B cell (primary cell): ENCODE measurements around the gene MORC1. TPM values are rescaled to one million over a fixed set of nuclear protein-coding genes. Genes with fewer than 3 reads are reported as not detected.

Experiments
- ATAC-seq: fragments of 200-7000 bp; cut with Tn5 transposase; one replicate; pipeline ENCODE4 v1.10.0; 2021; ENCODE audit warnings: low read depth, mild to moderate bottlenecking, moderate number of reproducible peaks, moderate library complexity
- CTCF ChIA-PET: fragments of 350-600 bp; sonication (Branson Sonifier 250); formaldehyde crosslinking; loops from one replicate; lab custom pipeline; 2021; ENCODE audit warnings: antibody characterized with exemption, inconsistent platforms; lab: Charles Lee
- POLR2A ChIA-PET: fragments of 350-600 bp; sonication (Branson Sonifier 250); formaldehyde crosslinking; loops from one replicate; lab custom pipeline; 2021; ENCODE audit warnings: antibody characterized with exemption; lab: Charles Lee
- DNase-seq: peaks from one replicate; pipeline ENCODE4 v3.0.0; 2013
- H2AFZ ChIP-seq: 2 replicates; pipeline ENCODE4 v1.6.1; 2012; ENCODE audit warnings: mild to moderate bottlenecking, low read depth, low read length; ENCODE audit not compliant: insufficient read depth, poor library complexity, severe bottlenecking
- H3K27ac ChIP-seq, 2 donors: 1 replicate in 1 of 2; 2 replicates in 1 of 2; pipeline ENCODE4 v1.5.1; 2012 to 2013; ENCODE audit warnings: low read length in 2 of 2, mild to moderate bottlenecking in 2 of 2, moderate library complexity in 1 of 2
- H3K27me3 ChIP-seq, 4 experiments: fragments of 200-600 bp in 1 of 4; sonication (generic) in 1 of 4; replicated peaks in 1 of 4; 1 replicate in 2 of 4; 2 replicates in 2 of 4; pipeline versions ENCODE4 v1.6.1 to v1.7.0; 2013 to 2016; ENCODE audit warnings: low read length in 3 of 4, mild to moderate bottlenecking in 2 of 4, mixed read lengths in 1 of 4, moderate library complexity in 1 of 4; ENCODE audit not compliant: insufficient read depth in 4 of 4, control insufficient read depth in 3 of 4; ENCODE audit errors: control extremely low read depth in 1 of 4
- H3K36me3 ChIP-seq, 2 experiments: replicated peaks in 1 of 2; 1 replicate in 1 of 2; 2 replicates in 1 of 2; pipeline versions ENCODE4 v1.6.1 to v1.7.1; 2013; ENCODE audit warnings: low read length in 1 of 2; ENCODE audit not compliant: insufficient read depth in 2 of 2, control insufficient read depth in 1 of 2; ENCODE audit errors: control extremely low read depth in 1 of 2, extremely low read depth in 1 of 2
- H3K4me1 ChIP-seq, 2 donors: fragments of 200-600 bp in 1 of 2; sonication (generic) in 1 of 2; 1 replicate in 1 of 2; 2 replicates in 1 of 2; pipeline versions ENCODE4 v1.5.1 to v1.6.1; 2013 to 2017; ENCODE audit warnings: low read length in 2 of 2; ENCODE audit not compliant: control insufficient read depth in 2 of 2, insufficient read depth in 2 of 2
- H3K4me2 ChIP-seq: replicated peaks from 2 replicates; pipeline ENCODE3; 2012; ENCODE audit warnings: mild to moderate bottlenecking, low read depth, low read length; ENCODE audit not compliant: poor library complexity, severe bottlenecking
- H3K4me3 ChIP-seq, 5 experiments: fragments of 200-600 bp in 1 of 5; sonication (generic) in 1 of 5; 1 replicate in 3 of 5; 2 replicates in 2 of 5; pipeline versions ENCODE4 v1.5.1 to v1.7.0; 2011 to 2016; ENCODE audit warnings: low read length in 4 of 5, mild to moderate bottlenecking in 4 of 5, low read depth in 2 of 5, control low read depth in 1 of 5, moderate library complexity in 1 of 5; ENCODE audit not compliant: insufficient read depth in 1 of 5; ENCODE audit errors: control extremely low read depth in 1 of 5, extremely low read depth in 1 of 5
- H3K79me2 ChIP-seq: fragments of 200-600 bp; sonication (generic); one replicate; pipeline ENCODE4 v1.6.0; 2016; ENCODE audit warnings: low read length; ENCODE audit not compliant: control insufficient read depth, insufficient read depth
- H3K9ac ChIP-seq: fragments of 200-600 bp; sonication (generic); 2 replicates; pipeline ENCODE4 v1.6.1; 2017; ENCODE audit warnings: mild to moderate bottlenecking, low read length, moderate library complexity
- H3K9me3 ChIP-seq, 3 donors: one replicate each; pipeline versions ENCODE4 v1.6.1 to v1.7.1; 2013; ENCODE audit warnings: low read length in 2 of 3; ENCODE audit not compliant: control insufficient read depth in 2 of 3, insufficient read depth in 1 of 3; ENCODE audit errors: control extremely low read depth in 1 of 3
- H4K20me1 ChIP-seq: 2 replicates; pipeline ENCODE4 v1.6.0; 2012; ENCODE audit warnings: mild to moderate bottlenecking, low read length; ENCODE audit not compliant: insufficient read depth, control insufficient read depth, poor library complexity, severe bottlenecking
- H3K27ac Mint-ChIP-seq: one replicate; pipeline ENCODE4 v1.8.0; 2021; ENCODE audit warnings: mixed read lengths
- H3K27me3 Mint-ChIP-seq: one replicate; pipeline ENCODE4 v1.8.0; 2021; ENCODE audit warnings: mixed read lengths
- H3K4me1 Mint-ChIP-seq: one replicate; pipeline ENCODE4 v1.8.0; 2021; ENCODE audit warnings: mixed read lengths
- H3K4me3 Mint-ChIP-seq: one replicate; pipeline ENCODE4 v1.8.0; 2021; ENCODE audit warnings: mixed read lengths
- H3K9me3 Mint-ChIP-seq: one replicate; pipeline ENCODE4 v1.8.0; 2022; ENCODE audit warnings: mixed read lengths; ENCODE audit not compliant: insufficient read depth
- EZH2 ChIP-seq: IDR thresholded peaks from 2 replicates; pipeline ENCODE4 v1.6.1; 2012; ENCODE audit warnings: borderline replicate concordance, low read depth, mild to moderate bottlenecking, moderate library complexity, low read length; ENCODE audit not compliant: insufficient read depth, poor library complexity, severe bottlenecking
- WGBS: methylation state at CpG from one replicate; pipeline ENCODE4 v1.1.5; 2013; ENCODE audit warnings: missing lambda C conversion rate; ENCODE audit not compliant: insufficient coverage; 5-methylcytosine and 5-hydroxymethylcytosine counted together
- intact Hi-C: fragments of 100-400 bp; cut with micrococcal nuclease; formaldehyde crosslinking; loops from one replicate; pipeline ENCODE4 v1.10.0; 2022
- polyA plus RNA-seq: library from polyadenylated mRNA; depleted of rRNA; stranded (reverse); fragments of >200 nt; gene quantifications from 2 replicates; pipeline ENCODE4 v1.2.3, GENCODE V29; 2012
- total RNA-seq, 2 donors: library from RNA; stranded (reverse); fragments of 120-200 nt in 1 of 2; gene quantifications; 1 replicate in 1 of 2; 2 replicates in 1 of 2; pipeline versions ENCODE4 v1.2.3 to v1.2.4, GENCODE V29; 2013 to 2022
- TF ChIP-seq, protein P1 (sequence below): fragments of 200-600 bp; IDR thresholded peaks from one replicate; pipeline ENCODE4 v1.8.0; 2022; ENCODE audit warnings: antibody characterized with exemption, mild to moderate bottlenecking

MORC1 gene
- total and polyA plus RNA-seq, 2 donors (not counting 1 experiment from before 2014, with no cell fraction given), result not detected

- no peak overlapping the region for H3K4me3 ChIP-seq
- H3K9me3 ChIP-seq, result no peaks in the 10 kb centered on the region
- no peak overlapping the region for H3K9ac ChIP-seq
- no peak overlapping the region for H3K27ac ChIP-seq
- intact Hi-C loops, result no loop called here
- ATAC-seq, result no peak
- H3K4me2 ChIP-seq, result no peak overlapping the region
- H3K4me3 Mint-ChIP-seq, result no peak overlapping the region
- no peaks in the 10 kb centered on the region for H3K4me1 Mint-ChIP-seq
- no peak overlapping the region for H3K27ac Mint-ChIP-seq
- peaks cover 8% of the 10 kb centered on the region for H3K27me3 Mint-ChIP-seq
- CTCF ChIA-PET, result no interaction called here
- no peaks in the 10 kb centered on the region for H3K9me3 Mint-ChIP-seq
- no peak overlapping the region for H2AFZ ChIP-seq
- 85% methylated on average over 4 of the region's 11 CpGs for WGBS
- H3K79me2 ChIP-seq, result no peaks in the 10 kb centered on the region
- no peaks in the 10 kb centered on the region for H3K36me3 ChIP-seq
- DNase-seq, result no peak
- H3K4me1 ChIP-seq, result no peaks in the 10 kb centered on the region
- TF ChIP-seq, protein P1, sequence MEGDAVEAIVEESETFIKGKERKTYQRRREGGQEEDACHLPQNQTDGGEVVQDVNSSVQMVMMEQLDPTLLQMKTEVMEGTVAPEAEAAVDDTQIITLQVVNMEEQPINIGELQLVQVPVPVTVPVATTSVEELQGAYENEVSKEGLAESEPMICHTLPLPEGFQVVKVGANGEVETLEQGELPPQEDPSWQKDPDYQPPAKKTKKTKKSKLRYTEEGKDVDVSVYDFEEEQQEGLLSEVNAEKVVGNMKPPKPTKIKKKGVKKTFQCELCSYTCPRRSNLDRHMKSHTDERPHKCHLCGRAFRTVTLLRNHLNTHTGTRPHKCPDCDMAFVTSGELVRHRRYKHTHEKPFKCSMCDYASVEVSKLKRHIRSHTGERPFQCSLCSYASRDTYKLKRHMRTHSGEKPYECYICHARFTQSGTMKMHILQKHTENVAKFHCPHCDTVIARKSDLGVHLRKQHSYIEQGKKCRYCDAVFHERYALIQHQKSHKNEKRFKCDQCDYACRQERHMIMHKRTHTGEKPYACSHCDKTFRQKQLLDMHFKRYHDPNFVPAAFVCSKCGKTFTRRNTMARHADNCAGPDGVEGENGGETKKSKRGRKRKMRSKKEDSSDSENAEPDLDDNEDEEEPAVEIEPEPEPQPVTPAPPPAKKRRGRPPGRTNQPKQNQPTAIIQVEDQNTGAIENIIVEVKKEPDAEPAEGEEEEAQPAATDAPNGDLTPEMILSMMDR, result no peak
- no peak for TF ChIP-seq EZH2
- H3K27me3 ChIP-seq, result peaks cover 0 to 5% (median 0%) of the 10 kb centered on the region in 4 experiments
- no peaks in the 10 kb centered on the region for H4K20me1 ChIP-seq
- POLR2A ChIA-PET, result no interaction called here
Observed at GRCh38 chr3:108946292-108947285, 171.3 kb downstream of the MORC1 start.
